HG03175 (cell line): Measurements from ENCODE around the gene CDC42BPG.
"Not testable (repeated sequence)": the region's sequence is repeated elsewhere in the genome, so short reads cannot be mapped to it uniquely, and the experiment has no call there.

Experiments used
- ATAC-seq: cut with Tn5 transposase; IDR thresholded peaks from one replicate; pipeline ENCODE4 v1.9.1; 2021; ENCODE audit warnings: mild to moderate bottlenecking, moderate library complexity; ENCODE audit not compliant: unreplicated experiment

The CDC42BPG gene

DNA sequence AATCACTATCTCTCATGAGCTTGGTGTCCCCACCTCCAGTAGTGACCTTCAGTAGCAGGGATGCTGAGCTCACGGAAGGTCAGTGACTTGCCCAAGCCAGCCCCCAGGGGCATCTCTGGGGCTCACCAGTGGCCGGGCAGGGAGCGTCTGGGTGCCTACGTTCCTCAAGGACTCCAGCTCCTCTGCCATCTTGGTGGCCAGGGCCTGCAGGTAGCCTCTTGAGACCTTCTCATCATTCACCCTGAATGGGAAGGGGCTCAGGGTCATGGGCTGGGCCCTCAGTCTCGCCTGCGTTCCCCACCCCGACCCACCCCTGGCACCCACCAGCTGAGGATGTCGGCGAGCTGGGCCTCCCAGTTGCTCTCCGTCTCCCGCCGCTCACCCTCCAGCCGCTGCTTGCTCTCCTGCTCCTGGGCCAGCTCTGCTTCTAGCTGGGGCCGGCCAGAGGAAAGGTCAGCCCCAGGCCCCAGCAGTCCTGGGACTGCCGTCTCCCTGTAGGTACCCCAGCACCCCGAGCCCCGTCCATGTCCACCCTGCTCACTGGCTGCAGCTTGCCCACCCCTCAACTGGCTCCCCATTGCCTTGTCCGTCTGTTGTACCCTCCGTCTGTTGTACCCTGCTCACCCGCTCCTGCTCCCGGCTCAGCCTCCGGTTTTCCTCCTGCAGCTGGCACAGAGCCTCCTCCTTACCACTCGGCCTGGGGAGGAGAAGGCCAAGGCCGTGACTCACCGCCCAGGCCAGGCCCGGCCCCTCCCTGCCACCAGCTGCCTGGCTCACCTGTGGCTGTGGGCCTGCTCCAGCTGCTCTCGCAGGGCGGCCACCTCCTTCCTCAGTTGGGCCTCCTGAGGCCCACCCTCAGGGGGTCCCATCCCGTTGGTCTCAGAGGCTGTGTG lies 9.5 kb downstream of the CDC42BPG start:
- no peak for ATAC-seq

DNA sequence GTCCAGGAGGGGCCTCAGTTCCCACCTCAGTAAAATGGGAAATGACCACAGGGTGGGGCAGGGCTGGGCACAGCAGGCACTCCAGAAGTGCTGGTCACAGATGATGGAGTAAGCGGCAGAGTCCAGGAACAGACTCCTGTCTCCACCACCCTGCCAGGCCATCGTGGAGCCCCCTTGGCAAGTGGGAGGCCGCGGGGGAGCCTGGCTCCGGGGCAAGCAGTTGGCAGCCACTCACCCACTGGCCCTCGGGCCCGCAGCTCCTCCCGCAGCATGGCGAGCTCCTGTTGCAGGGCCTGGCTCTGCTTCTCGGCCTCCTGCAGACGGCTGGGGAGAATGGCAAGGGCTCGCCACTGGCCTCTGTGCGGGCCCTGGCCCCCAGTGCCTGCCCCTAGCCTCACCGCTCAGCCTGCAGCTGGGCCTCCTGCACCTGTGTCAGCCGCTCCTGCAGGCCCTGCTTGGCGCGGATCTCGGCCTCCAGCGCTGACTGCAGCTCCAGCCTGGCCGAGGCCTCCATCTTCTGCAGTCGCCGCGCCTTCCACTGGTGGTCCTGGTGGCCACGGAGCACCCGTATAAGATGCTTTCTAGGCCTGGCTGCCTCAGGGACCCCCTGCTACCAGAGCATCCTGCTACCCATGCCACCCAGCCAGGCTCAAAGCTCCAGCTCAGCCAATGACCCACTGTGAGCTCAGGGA lies 10.3 kb downstream of the CDC42BPG start:
- ATAC-seq, result no peak

DNA sequence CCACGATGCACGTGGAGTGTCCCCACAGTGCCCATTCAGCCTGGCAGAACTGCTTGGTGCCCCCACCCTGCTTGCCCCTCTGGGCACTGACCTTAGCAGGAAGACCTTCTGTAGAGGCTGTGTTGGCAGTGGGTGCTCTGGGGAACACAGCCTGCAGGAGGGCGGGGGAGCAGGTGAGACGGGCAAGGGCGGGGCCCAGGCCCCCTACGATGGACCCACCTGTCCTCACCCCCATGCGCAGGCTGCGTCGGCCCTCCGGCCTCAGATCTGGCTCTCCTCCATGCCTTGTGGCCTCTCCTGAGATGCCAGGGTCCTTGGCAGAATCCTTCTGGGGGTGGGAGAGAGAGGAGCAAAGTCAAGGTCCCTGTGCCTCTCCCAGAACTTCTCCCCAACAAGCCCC lies 10.9 kb downstream of the CDC42BPG start:
- no peak for ATAC-seq

DNA sequence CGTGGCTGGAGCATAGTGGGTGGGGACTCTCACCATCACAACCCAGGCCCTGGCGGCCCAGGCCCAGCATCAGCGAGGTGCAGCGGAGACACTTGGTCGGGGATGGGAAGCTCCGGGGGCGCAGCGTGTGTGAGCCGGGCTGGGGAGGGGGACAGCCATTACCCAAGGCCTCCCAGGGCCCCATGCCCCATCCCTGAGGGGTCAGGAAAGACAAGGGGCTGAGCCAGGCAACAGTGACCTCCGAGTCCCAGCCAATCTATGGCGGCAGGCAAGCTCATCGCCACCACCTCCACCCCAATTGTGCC lies 11.3 kb downstream of the CDC42BPG start:
- ATAC-seq, result no peak

DNA sequence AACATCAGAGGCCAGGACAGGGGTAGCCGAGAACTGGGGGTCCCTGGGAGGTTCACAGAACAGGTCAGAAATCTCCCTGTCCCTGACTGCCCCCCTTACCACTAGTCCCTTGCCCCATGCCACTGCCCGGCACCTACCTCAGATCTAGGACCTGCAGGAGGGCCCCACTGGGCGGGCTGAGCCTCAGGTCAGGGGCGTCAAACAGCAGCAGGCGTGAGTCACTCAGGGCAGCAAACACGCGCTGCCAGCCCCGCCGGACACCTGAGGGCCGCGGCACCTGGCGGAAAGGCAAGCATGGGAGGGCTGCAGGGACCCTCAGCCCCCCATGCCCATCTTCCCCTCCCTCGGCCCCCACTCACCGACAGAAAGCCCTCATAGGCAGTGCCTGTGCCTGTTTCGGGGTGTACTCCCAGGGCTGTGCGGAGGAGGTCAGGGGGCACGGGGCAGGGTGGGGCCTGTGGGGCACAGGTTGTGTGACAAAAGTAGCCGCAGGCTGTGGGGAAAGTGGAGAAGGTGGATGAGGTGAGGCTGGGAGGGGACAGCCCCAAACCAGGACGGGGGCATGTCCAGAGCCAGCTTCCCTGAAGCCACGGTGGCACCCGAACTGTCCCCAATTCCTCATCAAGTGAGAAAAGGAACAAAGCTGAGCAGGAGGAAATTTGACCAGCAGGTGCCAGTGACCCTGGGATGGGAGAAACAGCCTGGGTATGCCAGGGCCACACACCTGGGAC lies 11.8 kb downstream of the CDC42BPG start:
- no peak for ATAC-seq

DNA sequence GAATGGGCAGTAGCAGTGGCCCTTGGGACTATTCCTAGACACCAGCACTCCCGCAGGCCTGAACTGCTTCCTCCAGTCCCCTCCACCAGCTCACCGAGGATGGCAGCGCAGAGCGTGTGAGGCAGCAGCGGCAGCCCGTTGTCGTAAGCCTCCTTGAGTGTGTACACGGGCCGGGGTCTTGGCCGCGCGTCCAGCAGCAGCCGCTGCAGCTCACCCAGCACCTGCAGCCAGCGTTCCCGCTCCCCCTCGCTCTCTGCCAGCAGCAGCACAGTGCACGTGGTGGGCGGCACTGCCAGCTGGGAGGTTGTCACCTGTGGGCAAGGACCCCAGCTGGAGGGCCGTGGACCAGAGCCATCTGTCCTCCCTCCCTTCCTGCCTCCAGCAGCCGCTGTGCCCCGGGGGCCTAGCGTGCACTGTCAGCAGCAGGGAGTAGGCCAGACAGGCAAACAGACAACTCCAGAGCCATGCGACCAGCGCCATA lies 13.0 kb downstream of the CDC42BPG start:
- ATAC-seq, result no peak

DNA sequence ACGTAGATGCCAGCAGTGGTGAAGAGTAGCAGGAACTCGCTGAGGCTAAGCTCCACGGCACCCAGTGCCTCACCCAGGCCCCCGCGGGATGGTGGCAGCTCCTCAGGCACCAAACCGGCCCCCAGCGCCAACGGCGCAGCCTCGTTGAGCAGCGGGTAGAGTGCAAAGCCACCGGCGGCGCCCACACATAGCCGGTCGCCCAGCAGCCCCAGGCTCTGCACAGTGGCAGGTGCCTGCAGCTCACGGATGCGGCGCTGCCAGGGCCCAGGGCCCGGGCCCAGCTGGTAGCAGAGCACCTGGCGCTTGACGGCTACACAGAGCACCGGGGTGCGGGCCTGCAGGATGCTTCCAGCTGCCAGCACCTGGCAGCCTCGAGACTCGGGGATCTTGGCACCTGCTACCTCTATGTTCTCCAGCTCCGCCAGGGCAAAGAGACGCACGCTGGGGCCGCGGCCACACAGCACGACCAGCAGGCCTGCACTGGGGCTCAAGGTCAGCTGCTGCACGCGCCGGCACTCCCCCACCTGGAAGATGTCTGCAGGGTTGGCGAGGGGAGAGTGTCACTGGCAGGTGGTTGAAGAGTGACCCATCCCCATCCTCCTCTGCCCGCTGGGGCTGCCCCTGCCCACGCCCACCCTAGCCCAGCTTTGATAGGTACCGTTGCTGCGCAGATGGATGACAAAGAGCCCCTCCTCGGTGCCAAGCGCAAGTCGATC lies 14.8 kb downstream of the CDC42BPG start:
- ATAC-seq, result no peak

DNA sequence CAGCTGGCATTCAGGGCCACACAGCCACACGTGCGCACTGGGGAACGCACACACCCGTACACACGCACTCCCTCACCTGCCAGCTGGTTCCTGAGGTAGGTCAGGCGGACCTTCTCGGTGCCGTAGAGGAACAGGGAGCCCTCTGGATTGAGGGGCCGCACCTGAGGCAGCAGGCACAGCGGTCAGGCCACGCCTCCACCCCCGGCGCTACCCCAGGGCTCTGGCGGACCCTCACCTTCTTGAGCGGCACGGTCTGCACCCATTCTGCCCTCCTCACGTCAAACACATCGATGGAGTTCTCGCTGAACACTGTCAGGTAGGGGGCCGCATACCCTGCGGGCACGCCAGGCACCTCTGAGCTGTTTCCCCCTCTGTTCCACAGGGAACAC lies 17.0 kb downstream of the CDC42BPG start:
- no peak for ATAC-seq

DNA sequence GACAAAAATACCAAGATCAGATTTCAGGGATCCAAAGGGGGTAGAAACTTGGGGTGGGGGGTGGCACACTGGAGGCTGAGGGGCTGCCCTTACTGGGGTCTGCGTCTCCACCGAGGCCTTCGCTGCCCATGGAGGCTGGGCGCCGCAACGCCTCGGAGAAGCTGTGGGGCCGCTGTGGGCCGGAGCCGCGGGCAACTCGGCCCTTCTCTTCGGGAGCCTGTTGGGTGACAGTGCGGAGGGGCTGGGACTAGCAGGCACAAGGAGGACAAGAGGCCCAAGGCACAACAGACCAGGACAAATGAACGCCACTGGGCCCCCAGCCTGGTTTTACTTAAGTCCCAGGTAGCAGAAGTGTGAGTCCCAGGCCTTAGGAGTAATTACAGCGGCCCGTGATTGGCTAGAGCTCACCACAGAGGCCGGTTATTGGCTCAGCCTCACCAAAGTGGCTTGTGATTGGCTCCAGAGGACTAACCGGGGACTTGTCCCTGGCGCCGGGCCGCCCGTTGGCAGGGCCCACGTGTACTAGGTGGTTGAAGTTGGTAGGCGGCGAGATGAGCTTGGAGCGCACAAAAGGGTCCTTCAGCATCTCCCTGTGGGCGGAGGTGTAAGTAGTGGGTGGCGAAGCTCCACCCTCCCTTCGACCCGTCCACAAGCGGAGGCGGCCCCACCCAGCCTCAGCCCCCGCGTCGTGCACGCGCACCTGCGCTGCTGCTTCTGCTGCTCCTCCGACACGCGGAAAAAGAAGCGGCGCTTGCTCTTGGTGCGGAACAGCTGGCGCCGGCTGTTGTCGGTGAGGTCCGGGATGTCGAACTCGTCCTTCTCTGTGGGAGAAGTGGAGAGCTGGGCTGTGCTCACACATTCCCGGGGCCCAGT lies 17.6 kb downstream of the CDC42BPG start:
- ATAC-seq, result no peak

DNA sequence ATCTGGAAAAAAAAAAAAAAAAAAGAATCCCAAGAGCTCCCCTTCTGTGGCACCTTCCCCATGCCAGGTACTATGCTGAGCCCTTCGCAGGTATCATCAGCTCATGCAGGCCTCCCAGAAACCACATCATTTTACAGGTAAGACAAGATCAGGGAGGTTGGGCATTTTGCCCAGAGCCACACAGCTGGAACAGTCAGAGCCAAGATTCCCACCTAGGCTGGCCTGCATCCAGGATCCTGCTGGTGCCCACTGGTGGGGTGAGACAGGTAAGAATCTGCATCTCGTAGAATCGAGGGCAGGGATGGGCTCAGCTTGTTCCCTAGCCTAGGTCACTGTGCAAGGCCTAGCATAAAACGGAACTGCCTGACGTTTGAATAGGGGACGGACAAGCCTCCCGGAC lies 18.4 kb downstream of the CDC42BPG start:
- ATAC-seq, result no peak

DNA sequence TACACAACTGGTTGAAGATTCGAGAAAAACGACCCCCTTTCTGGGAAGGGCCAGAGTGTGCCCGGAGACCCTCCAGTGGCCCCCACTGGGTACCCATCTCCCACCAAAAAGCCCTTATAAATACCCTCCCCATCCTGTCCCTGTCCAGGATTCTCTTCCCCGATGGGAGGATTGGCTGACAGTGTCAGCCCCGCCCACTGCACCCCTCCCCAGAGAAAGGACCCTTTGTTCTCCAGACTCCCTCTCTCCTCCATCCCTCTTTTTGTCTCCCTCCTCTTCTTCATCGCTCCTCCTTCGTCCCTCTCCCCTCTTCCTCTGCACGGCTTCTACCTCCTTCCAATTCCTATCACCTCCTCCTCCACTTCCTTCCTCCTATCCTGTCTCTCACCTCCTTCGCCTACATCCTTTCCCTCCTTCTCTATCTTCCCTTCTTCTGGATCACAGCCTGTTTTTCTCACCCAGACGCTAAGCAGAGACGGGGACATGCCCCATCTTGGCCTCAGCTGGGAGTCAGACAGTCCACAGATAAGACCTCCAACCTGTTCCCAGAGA lies 20.8 kb downstream of the CDC42BPG start:
- no peak for ATAC-seq

DNA sequence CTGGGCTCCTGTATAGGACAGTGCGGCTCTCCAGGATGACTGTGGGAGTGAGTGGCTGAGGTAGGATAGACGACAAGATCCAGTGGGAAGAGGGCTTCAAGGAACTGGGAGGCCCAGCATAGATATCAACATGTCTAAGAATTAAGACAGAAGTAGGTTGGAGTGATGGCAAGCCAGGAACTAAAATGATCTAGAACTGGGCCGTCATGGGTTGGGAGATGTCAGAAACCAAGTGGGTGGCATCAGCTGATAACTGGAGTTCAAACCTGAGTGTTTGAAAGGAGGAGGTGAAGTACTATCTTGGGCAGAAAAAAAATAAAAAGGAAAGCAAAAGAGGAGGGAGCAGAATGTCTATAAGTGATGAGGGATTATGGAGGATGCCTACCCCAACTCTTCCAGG lies 27.0 kb downstream of the CDC42BPG start:
- no peak for ATAC-seq

DNA sequence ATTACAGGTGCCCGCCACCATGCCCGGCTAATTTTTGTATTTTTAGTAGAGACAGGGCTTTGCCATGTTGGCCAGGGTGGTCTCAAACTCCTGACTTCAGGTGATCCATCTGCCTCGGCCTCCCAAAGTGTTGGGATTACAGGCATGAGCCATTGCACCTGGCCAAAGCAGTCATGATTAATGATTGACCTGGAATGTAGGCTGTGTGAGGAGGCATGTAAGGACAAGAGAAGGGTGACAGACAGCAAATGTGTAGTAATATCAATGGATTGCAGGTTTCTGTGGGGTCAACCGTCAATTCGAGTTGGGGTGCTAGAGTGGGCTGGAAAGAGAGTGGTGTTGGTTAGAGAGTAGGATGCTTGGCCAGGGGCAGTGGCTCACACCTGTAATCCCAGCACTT lies 29.0 kb downstream of the CDC42BPG start:
- ATAC-seq, result not testable (repeated sequence)

DNA sequence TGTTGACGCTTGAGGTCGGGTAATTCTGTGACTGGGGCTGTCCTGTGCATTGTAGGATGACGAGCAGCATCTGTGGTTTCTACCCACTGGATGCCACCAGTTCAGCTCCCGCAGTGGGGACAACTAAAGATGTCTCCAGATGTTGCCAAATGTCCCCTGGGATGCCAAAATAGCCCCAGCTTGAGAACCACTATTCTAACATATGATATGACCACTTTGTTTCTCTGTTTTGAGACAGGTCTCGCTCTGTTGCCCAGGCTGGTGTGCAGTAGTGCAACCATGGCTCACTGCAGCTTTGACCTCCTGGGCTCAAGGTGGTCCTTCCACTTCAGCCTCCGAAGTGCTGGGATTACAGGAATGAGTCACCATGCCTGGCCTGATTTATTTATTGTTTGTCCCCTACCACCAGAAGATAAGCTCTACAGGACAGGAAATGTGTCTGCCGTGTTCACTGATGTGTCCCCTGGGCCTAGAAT lies 29.7 kb downstream of the CDC42BPG start:
- peak; percentile 55 for ATAC-seq

DNA sequence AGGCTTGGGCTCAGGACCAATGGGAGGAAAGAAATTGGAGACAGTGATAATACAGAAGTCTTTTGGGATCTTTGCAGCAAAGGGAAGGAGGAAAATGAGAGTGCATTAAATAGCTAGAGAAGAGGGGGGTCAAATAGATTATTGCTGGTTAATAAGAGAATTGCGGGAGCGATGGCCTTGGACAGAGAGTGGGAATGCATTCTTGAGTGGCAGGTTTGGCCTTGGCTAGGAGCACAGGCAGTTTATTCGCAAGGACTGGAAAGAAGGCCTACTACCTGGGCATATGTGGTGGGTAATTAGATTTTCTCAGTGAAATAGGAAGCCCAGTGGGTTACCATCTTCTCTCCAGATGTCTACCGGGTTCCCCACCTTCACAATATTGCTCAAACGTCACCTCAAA lies 30.6 kb downstream of the CDC42BPG start:
- no peak for ATAC-seq

DNA sequence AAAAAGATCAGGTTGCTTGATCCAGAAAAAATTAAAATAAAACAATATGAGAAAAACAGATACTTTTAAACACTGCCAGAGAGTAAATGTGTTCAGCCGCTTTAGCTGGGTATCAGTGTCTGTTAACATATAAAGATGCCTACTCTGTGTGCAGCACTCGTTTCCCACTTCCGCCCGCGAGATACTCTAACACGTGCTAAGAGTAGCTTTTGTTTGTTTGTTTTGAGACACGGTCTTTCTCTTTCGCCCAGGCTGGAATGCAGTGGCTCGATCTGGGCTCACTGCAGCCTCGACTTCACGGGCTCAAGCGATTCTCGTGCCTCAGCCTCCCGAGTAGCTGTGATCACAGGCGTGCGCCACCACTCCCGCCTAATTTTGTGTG lies 33.6 kb downstream of the CDC42BPG start:
- ATAC-seq, result no peak

DNA sequence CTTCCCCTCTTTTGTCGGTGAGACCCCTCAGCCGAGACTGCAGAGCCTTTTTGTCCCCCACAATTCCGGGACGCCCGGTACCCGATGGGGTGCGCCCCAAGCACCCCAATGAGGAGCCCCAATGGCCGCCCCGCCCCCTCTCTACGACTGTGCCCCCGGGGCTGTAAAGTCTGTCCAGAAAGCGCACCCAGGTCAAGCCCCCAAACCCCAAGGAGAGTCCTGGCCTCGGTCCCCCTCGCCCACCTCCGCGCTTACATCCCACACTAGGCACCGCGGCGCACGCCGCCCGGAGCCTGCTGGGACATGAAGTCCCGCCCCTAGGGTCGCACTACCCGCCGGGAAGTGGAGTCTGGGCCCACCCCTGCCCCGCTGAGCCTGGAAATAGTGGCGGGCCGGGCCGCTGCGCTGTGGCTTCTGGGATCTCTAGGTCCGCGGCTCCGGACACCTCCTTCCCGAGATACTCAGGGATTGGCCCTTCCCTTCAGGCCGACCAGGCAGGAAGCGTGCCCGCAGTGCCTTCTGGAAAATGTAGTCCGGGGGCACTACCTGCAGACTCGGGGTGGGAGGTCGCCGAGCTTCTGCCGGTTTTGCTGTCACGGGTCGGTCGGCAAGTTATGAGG lies 34.1 kb downstream of the CDC42BPG start, which contains the start of gene MEN1:
TSS of gene MEN1 (minus strand) at position 281 of the 620 bp plus-strand sequence. CDS start 442 bp downstream, outside the sequence.
- peak; percentile 55 for ATAC-seq

DNA sequence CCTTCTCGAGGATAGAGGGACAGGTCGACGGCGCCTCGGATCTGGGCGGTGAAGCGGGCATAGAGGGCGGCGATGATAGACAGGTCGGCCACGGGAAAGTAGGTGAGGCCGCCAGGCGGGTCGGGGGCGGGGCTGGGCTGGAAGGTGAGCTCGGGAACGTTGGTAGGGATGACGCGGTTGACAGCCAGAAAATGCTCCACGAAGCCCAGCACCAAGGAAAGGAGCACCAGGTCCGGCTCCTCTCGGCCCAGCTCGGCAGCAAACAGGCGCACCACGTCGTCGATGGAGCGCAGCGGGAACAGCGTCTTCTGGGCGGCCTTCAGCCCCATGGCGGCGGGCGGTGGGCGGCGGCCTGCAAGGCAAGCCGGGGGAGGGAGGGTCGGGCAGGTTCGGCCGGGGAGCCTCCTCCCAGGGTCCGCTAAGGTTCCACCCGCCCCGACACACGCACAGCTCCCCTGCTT lies 34.6 kb downstream of the CDC42BPG start:
- no peak for ATAC-seq

DNA sequence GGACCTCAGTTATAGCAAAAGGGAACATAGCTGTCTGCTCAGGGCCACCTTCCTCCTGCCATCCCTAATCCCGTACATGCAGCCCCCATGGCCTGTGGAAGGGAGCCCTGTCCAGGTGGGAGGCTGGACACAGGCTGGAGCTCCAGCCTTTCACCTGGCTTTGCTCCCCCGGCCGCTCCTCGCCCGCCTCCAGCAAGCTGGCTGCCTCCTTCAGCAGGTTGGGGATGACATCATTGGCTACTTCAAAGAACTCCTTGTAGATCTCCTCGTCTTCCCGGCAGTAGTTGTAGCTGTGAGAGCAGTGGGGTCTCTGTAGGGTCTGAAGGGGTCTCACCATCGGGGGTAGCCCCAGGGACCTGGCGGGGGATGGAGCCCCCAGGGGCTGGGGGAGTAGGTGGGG lies 39.0 kb downstream of the CDC42BPG start:
- no peak for ATAC-seq
